Epithelial cell of proximal tubule (primary cell): ENCODE measurements around the gene SMAD3. TPM values are rescaled to one million over a fixed set of nuclear protein-coding genes. Genes with fewer than 3 reads are reported as not detected.

ENCODE experiments used
- DNase-seq: peaks from one replicate; pipeline ENCODE4 v3.0.0-alpha.2; 2011; ENCODE audit warnings: low read depth
- H3K4me3 ChIP-seq: 2 replicates; pipeline ENCODE4 v1.5.1; 2011; ENCODE audit warnings: low read depth, mild to moderate bottlenecking, low read length
- total RNA-seq: library from RNA; depleted of rRNA; stranded (reverse); fragments of >200 nt; gene quantifications from 2 replicates; pipeline ENCODE4 v1.2.3, GENCODE V29; 2015
- TF ChIP-seq, protein P1 (sequence below): conservative IDR thresholded peaks from 2 replicates; pipeline ENCODE4 v1.5.1; 2012; ENCODE audit warnings: low read depth, mild to moderate bottlenecking, low read length

SMAD3 gene
- total RNA-seq, 1 donor from 2014 or later: 97.4 TPM

DNA sequence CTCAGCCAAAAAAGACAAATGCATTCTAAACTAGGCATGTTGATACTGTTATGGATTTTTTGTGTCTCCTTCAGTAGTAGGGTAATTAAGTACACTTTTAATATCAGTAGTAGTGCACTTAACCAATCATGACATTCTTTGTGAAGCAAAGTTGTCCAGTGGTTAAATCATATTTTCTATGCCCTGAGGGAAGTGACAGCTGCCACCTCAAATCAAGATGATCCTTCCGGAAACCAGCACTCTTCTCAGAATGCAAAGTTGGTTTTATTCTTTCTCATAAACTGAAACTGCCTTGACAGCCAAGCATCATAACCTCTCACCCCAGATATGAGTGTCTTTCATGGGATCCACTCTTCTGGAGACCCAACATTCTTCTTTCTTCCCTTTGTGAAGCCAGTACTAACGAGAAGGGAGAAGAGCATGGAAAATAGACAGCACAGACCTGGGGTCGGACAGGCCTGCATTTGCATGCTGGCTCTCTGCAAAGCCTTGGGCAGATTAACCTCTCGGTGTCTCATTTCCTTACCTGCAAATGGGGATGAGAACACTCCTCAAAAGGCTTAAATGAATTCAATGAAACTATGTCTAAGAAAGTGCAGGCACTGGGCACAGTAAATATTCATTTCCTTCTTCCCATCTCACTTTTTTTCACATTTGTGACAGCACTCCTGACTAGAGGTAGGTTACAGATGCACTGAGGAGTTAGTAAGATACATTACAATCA, 175.9 kb downstream of the SMAD3 start:
- H3K4me3 ChIP-seq: no peak overlapping the region
- DNase-seq: no peak

DNA sequence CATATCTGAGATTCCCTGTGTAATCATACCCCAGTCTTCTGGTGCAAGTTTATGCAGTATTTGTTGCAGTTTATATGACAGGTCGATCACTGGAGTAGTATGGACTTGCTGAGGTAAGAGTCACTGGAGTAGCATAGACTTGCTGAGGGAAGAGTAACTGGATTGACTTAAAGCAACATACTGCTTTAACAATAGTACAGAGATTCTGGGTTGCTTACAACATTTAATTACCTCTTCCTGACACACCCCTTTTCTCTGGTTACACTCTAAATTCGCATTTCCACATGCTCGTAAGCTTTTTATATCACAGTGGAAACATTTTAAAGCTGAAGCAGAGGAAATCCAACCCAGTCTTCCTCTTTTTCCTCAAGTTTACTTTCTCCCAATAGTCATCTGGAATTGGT, 177.3 kb downstream of the SMAD3 start:
- TF ChIP-seq, protein P1, sequence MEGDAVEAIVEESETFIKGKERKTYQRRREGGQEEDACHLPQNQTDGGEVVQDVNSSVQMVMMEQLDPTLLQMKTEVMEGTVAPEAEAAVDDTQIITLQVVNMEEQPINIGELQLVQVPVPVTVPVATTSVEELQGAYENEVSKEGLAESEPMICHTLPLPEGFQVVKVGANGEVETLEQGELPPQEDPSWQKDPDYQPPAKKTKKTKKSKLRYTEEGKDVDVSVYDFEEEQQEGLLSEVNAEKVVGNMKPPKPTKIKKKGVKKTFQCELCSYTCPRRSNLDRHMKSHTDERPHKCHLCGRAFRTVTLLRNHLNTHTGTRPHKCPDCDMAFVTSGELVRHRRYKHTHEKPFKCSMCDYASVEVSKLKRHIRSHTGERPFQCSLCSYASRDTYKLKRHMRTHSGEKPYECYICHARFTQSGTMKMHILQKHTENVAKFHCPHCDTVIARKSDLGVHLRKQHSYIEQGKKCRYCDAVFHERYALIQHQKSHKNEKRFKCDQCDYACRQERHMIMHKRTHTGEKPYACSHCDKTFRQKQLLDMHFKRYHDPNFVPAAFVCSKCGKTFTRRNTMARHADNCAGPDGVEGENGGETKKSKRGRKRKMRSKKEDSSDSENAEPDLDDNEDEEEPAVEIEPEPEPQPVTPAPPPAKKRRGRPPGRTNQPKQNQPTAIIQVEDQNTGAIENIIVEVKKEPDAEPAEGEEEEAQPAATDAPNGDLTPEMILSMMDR: no peak
- DNase-seq: no peak
- no peak overlapping the region for H3K4me3 ChIP-seq

More for the DNA sequence above, 175.9 kb downstream of the SMAD3 start:
- TF ChIP-seq, protein P1: no peak

Other genes with a start within 250 kb of the SMAD3 start
- gene AAGAB, start 189.1 kb downstream of the SMAD3 start, total RNA-seq: 33.9 and 41.5 TPM in 2 replicates
- 0.92 and 2.2 TPM in 2 replicates for gene IQCH, start 189.2 kb downstream of the SMAD3 start, total RNA-seq